HG02981 (cell line): ENCODE data around the gene TPGS1.
A peak's percentile ranks its signal among the peaks of the same experiment; 100 is the strongest.

Experiments used
- ATAC-seq: cut with Tn5 transposase; IDR thresholded peaks from one replicate; pipeline ENCODE4 v1.9.1; 2021; ENCODE audit warnings: mild to moderate bottlenecking, moderate library complexity; ENCODE audit not compliant: unreplicated experiment

Gene TPGS1

DNA sequence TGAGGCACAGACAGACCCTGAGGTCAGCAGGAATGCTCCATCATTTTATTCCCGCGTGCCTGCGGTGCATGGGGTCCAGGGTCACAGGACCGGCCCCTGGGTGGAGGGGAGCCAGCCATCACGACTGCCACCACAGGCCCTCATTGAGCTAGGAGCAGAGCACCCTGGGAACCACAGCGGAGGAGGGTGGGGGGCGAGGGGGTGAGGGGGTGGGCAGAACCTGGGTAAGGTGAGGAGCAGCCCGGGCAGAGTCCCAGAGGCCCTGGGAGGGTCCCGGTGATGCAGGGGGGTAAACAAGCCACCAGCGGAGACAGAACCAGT, 12.3 kb upstream of the TPGS1 start:
- ATAC-seq, result no peak

- ATAC-seq, result no peak
Measured at GRCh38 chr19:495402-496111, 11.7 kb upstream of the TPGS1 start.

GRCh38 chr19:496112-496665, 11.1 kb upstream of the TPGS1 start, which contains the start of gene MADCAM1:
Gene MADCAM1 (plus strand): TSS chr19:496486. CDS start chr19:496500, 14 bp downstream.
- ATAC-seq, result no peak

- ATAC-seq, result no peak
Measured at GRCh38 chr19:496986-497385, 10.3 kb upstream of the TPGS1 start.

GRCh38 chr19:497491-497868, 9.8 kb upstream of the TPGS1 start:
- no peak for ATAC-seq

- ATAC-seq, result no peak
Measured at GRCh38 chr19:497869-498510, 9.3 kb upstream of the TPGS1 start.

- ATAC-seq, result no peak
Measured at GRCh38 chr19:498511-498891, 8.8 kb upstream of the TPGS1 start.

DNA sequence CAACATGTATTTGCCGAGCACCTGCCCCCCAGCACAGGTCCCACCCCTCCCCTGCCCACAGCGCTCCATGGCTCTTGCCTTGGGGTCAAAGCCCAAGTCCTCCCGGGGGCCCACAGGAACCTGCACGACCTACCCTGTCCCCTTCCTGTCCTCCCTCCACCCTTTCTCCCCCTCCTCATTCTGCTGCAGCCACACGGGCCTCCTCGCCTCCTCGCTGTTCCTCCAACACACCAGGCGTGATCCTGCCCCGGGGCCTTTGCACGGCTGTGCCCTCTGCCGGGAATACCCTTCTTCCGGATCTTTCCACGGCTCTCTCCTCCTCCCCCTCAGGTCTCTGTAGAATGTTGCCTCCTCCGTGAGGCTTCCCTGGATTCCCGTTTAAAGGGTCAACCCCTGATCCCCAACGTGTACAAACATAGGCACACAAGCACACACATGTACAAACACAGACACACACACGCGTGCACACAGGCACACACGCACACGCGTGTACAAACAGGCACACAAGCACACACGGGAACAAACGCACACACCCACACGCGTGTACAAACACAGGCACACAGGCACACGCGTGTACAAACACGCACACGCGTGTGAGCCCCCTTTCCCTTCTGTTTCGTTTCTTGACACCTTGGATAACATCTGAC, 8.2 kb upstream of the TPGS1 start:
- ATAC-seq, result no peak

DNA sequence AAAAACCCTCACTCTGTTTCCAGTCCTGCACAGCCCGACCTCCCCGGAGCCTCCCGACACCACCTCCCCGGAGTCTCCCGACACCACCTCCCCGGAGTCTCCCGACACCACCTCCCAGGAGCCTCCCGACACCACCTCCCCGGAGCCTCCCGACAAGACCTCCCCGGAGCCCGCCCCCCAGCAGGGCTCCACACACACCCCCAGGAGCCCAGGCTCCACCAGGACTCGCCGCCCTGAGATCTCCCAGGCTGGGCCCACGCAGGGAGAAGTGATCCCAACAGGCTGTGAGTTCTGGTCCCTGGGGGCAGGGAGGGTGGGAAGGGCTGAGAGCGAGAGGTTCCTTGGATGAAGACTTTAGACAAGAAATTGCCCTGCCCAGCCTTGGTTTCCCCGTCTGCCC, 5.7 kb upstream of the TPGS1 start:
- ATAC-seq, result no peak

- ATAC-seq, result no peak
Measured at GRCh38 chr19:504616-505015, 2.7 kb upstream of the TPGS1 start.

- peak; percentile 57 for ATAC-seq
Measured at GRCh38 chr19:506404-507285, 652 bp upstream of the TPGS1 start.

DNA sequence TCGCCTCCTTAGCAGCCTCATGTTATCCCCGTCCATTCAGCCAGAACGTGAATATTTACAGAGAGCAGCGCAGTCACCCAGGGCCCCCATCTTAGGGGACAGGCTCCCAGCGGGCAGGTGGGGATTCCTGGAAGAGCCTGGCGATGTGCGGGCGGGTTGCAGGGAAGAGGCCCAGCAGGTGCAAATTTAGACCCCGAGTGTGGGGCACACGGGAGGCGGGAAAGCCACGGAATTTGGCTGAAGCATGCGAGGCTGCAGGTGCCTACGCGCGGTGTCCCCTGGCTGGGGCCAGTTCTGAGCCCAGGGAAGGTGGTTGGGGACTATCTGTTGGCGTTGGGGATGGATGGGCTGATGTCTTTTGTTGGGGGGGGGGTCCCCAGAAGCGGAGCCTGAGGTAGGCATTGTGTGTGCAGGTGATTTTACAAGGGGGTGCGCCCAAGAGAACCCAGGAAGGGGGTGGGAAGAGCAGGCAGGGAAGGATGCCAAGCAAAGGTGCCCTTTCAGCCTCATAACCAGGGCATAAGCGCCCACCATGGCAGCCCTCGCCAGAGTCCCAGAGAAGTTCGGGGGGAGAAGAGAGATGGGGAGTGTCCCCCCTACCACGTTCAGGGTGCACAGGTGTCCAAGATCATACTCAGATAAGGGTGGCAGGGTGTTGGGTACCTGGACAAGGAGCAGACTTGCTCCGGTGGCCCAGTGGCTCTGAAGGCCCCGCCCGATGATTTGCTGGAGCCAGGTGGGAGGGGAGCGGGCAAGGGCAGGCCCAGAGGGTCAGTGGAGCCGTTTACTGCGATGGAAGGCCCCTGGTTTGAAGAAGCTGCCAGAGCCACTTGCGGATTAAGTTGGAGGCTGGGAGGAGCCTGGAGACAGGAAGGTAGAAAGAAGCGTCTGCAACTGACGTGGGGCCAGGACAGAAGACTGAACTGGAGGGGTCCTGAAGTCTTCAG, 1.2 kb downstream of the TPGS1 start:
- no peak for ATAC-seq

DNA sequence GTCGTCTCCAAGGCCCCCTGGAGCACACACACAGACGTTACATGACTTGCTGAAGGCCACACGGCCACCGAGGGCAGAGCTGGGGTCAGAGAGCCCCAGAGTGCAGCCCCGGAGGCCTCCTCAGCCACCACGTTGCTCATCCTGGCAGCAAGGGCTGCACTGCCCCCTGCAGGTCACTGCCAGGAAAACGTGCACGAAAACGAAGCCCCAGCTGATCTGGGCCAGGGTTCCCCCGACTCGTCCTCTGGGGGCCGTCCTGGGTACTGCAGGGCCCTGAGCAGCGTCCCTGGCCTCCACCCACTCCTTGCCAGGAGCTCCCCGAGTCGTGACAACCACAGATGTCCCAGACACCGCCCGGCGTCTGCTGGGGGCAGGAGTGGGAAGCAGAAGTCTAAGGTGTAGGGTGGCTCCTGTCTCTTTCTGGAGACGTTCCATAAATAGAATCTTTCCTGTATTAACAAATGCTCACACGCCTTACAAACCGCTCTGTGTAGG, 3.4 kb downstream of the TPGS1 start:
- ATAC-seq, result no peak

DNA sequence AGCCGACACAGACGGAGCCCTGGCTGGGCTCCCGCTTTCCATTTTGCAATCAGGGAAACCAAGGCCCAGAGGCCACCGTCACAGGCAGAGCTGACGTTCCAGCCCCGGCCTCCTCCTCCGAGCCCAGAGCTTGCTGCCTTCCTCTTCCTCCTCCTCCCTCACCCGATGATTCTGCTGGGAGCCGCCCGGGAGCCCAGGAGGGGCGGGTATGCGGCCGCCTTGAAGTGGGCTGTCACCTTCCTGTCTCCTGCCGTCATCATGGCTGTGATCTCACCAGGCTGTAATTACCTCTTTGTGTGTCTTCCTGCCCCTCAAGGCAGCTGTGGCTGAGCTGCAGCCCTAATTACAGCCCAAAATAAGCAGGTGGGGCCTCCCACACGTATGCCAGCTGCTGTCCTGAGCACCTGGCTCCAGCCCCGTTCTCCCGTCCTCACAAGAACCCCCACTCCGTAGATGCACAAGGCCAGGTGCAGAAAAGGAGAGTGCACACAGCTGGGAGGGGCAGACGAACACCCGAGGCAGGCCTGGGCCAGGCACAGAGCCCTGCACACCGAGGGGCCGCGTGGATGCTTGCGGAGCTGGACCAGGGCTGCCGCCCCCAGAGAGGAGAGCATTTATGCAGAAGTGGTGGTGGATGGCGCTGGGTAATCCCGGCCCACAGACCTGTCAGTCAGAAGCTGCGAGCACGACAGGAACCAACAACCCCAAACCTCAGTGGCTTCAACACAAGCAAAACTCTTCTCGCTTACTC, 4.0 kb downstream of the TPGS1 start:
- ATAC-seq, result no peak

GRCh38 chr19:512547-513365, 5.5 kb downstream of the TPGS1 start:
- ATAC-seq, result no peak

- ATAC-seq, result no peak
Measured at GRCh38 chr19:513368-514165, 6.3 kb downstream of the TPGS1 start.

DNA sequence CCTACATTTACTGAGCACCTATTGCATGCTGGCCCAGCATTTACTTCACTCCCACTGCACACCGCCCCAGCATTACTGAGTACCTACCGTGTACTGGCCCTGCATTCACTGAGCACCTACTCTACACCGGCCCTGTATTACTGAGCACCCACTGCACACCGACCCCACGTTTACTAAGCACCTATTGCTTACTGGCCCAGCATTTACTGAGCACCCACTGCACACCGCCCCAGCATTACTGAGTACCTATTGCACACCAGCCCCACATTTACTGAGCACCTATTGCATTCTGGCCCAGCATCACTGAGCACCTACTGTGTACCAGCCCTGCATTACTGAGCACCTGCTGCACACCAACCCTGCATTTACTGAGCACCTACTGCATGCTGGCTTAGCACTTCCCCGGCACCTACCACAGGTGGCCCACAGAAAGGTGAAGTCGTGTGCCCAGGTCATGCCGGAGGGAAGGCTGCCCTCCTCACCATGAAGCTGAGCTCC, 6.9 kb downstream of the TPGS1 start:
- ATAC-seq, result no peak
